K562 (cell line): Measurements from ENCODE around the gene EDEM2. TPM values are rescaled to one million over a fixed set of nuclear protein-coding genes. Genes with fewer than 3 reads are reported as not detected.

Experiments used
- CHCHD3 ChIP-seq: fragments of 250-450 bp; sonication (Bioruptor Pico); IDR thresholded peaks from 2 replicates; pipeline ENCODE4 v2.1.2; 2022; ENCODE audit warnings: mild to moderate bottlenecking
- ELF2 ChIP-seq: fragments of 250-450 bp; sonication (Bioruptor Pico); IDR thresholded peaks from 2 replicates; pipeline ENCODE4 v1.5.0; 2021; ENCODE audit warnings: mild to moderate bottlenecking
- FOXJ2 ChIP-seq: fragments of 200-800 bp; sonication (Bioruptor generic); IDR thresholded peaks from 2 replicates; pipeline ENCODE4 v1.6.1; 2016; ENCODE audit warnings: missing genetic modification characterization, missing compliant biosample characterization
- GATAD2B ChIP-seq: fragments of 450-650 bp; IDR thresholded peaks from 2 replicates; pipeline ENCODE4 v1.6.1; 2017; ENCODE audit warnings: mild to moderate bottlenecking, borderline replicate concordance
- KAT7 ChIP-seq: sonication (generic); formaldehyde crosslinking; IDR thresholded peaks from 2 replicates; pipeline ENCODE4 v1.8.0; 2022; ENCODE audit warnings: missing genetic modification reagents, mild to moderate bottlenecking, borderline replicate concordance
- KLF1 ChIP-seq: fragments of 450-650 bp; IDR thresholded peaks from 2 replicates; pipeline ENCODE4 v1.6.1; 2016; ENCODE audit warnings: missing genetic modification characterization, missing compliant biosample characterization
- MAFG ChIP-seq: fragments of 450-650 bp; conservative IDR thresholded peaks from 2 replicates; pipeline ENCODE4 v1.6.1; 2016; ENCODE audit warnings: missing genetic modification characterization, missing compliant biosample characterization
- MAZ ChIP-seq, 2 experiments: fragments of 450-650 bp in 1 of 2; sonication (generic) in 1 of 2; formaldehyde crosslinking; IDR thresholded peaks in 1 of 2; conservative IDR thresholded peaks in 1 of 2; 2 replicates each; pipeline versions ENCODE4 v1.4.0 to v1.5.0; 2020; ENCODE audit warnings: mild to moderate bottlenecking in 1 of 2, missing genetic modification reagents in 1 of 2
- NEUROD1 ChIP-seq: fragments of 150-350 bp; IDR thresholded peaks from 2 replicates; pipeline ENCODE4 v1.6.1; 2014; ENCODE audit warnings: borderline replicate concordance, low read length, low read depth; ENCODE audit not compliant: partially characterized antibody
- SOX6 ChIP-seq: fragments of 450-650 bp; IDR thresholded peaks from 2 replicates; pipeline ENCODE4 v1.6.1; 2014; ENCODE audit warnings: mild to moderate bottlenecking
- ZNF12 ChIP-seq: sonication (generic); formaldehyde crosslinking; IDR thresholded peaks from 2 replicates; pipeline ENCODE4 v1.4.0; 2020; ENCODE audit warnings: mild to moderate bottlenecking, missing genetic modification reagents
- ZNF79 ChIP-seq: fragments of 250-450 bp; sonication (Bioruptor Pico); IDR thresholded peaks from 2 replicates; pipeline ENCODE4 v1.4.0; 2020; ENCODE audit warnings: low read depth, mild to moderate bottlenecking, moderate library complexity
- polyA plus RNA-seq, 8 experiments: library from polyadenylated mRNA; depleted of rRNA in 4 of 8; stranded (reverse) in 5 of 8; unstranded in 3 of 8; fragments of >200 nt; fragmentation: Nextera tagmentation in 2 of 8; fragmentation: Illumina TruSeq in 1 of 8; extraction: Ambion mirVana in 2 of 8; extraction: Trizol in 1 of 8; gene quantifications; 2 replicates each; pipeline versions ENCODE4 v1.2.1 to v1.2.3, GENCODE V29; 2011 to 2014; ENCODE audit warnings: inconsistent platforms in 1 of 8, missing spikeins in 1 of 8
- total RNA-seq, 7 experiments: library from RNA; depleted of rRNA in 6 of 7; stranded (reverse); fragments of >200 nt in 6 of 7; fragmentation: Illumina TruSeq in 2 of 7; extraction: Trizol in 2 of 7; gene quantifications; 2 replicates each; pipeline versions ENCODE4 v1.2.1 to v1.2.3, GENCODE V29; 2011 to 2021; ENCODE audit warnings: low replicate concordance in 1 of 7
- TF ChIP-seq, protein P1 (sequence below), 2 experiments: fragments of 450-650 bp in 1 of 2; sonication (generic) in 1 of 2; formaldehyde crosslinking in 1 of 2; IDR thresholded peaks in 1 of 2; conservative IDR thresholded peaks in 1 of 2; 2 replicates each; pipeline versions ENCODE4 v1.6.1 to v1.8.1; 2016 to 2023; ENCODE audit warnings: mild to moderate bottlenecking in 2 of 2, moderate library complexity in 2 of 2, inconsistent platforms in 1 of 2, missing genetic modification reagents in 1 of 2
- TF ChIP-seq, protein P2 (sequence below), 2 experiments: fragments of 450-650 bp; IDR thresholded peaks; 2 replicates each; pipeline ENCODE4 v1.6.1; 2018; ENCODE audit warnings: mild to moderate bottlenecking in 2 of 2, low read depth in 1 of 2; ENCODE audit not compliant: partially characterized antibody in 2 of 2
- TF ChIP-seq, protein P3 (sequence below): fragments of 250-450 bp; sonication (Bioruptor Pico); IDR thresholded peaks from 2 replicates; pipeline ENCODE4 v1.5.0; 2021; ENCODE audit warnings: mild to moderate bottlenecking, moderate library complexity

The EDEM2 gene
- total and polyA plus RNA-seq, 9 of the 15 experiments (the other 6 are each of a cell fraction or from before 2014, with no cell fraction given) = 6.9 to 11.0 (median 9.7) TPM

DNA sequence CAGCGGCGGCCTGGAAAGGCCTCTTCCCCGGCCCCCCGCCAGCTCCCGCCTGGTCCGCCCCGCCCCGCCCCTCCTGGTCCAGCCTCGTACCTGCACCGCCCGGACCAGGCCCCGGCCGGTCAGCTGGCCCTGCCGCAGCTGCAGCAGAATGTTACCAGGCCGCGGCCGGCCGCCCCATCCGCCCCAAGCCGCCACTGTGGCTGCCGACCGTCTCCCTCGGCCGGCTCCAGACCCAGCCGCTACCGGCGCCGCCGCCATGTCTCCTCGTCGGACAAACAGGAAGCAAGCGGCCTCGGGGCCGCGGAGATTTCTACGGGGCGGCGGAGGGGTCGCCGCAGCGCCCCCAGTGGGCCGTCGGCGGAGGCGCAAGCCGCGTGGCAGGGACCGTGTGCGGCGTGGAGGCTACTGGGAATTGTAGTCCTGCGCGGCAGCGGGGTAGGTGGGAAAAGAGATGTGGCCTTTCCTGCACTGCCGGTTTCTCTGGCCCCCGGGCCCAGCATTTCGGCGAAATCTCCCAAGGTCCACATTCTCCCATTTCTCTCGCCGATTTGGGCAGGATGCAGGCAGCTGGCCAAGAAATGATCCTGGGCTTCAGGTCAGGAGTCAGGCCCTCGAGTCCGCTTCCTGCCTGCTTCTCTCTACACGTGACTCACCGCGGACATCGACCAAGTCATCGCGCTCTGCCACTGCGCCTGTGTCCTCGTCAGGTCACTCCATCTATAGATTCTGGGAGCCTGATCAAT, 54.4 kb downstream of the EDEM2 start, which contains the start of gene TRPC4AP (continued):
- TF ChIP-seq, protein P1, sequence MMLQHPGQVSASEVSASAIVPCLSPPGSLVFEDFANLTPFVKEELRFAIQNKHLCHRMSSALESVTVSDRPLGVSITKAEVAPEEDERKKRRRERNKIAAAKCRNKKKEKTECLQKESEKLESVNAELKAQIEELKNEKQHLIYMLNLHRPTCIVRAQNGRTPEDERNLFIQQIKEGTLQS (IDR thresholded peaks at IDR 0.05) = peak; percentile 26
- TF ChIP-seq, protein P1 (CRISPR knock-in tag; conservative IDR thresholded peaks at IDR 0.05) = peak; percentile 84
- TF ChIP-seq KAT7 (CRISPR knock-in tag) (no peak; the same call in 1 of the 2 replicates), ZNF79 (CRISPR knock-in tag) (no peak), MAFG (tag) (no peak; the same call in 1 of the 2 replicates), FOXJ2 (tag) (peak; percentile 21; the same call in 1 of the 2 replicates), CHCHD3 (CRISPR knock-in tag) (no peak), ZNF12 (no peak), NEUROD1 (peak; percentile 72), ELF2 (peak; percentile 86), SOX6 (0 out of 2 replicates have a peak, but pooled peaks have one; percentile 20), MAZ (CRISPR knock-in tag; conservative IDR thresholded peaks at IDR 0.05 in 1 of 2, IDR thresholded peaks at IDR 0.05 in 1 of 2) (peak; percentile 85 to 88), KLF1 (tag) (peak; percentile 59; the same call in 1 of the 2 replicates), GATAD2B (0 out of 2 replicates have a peak, but pooled peaks have one; percentile 49)
- TF ChIP-seq, protein P2, sequence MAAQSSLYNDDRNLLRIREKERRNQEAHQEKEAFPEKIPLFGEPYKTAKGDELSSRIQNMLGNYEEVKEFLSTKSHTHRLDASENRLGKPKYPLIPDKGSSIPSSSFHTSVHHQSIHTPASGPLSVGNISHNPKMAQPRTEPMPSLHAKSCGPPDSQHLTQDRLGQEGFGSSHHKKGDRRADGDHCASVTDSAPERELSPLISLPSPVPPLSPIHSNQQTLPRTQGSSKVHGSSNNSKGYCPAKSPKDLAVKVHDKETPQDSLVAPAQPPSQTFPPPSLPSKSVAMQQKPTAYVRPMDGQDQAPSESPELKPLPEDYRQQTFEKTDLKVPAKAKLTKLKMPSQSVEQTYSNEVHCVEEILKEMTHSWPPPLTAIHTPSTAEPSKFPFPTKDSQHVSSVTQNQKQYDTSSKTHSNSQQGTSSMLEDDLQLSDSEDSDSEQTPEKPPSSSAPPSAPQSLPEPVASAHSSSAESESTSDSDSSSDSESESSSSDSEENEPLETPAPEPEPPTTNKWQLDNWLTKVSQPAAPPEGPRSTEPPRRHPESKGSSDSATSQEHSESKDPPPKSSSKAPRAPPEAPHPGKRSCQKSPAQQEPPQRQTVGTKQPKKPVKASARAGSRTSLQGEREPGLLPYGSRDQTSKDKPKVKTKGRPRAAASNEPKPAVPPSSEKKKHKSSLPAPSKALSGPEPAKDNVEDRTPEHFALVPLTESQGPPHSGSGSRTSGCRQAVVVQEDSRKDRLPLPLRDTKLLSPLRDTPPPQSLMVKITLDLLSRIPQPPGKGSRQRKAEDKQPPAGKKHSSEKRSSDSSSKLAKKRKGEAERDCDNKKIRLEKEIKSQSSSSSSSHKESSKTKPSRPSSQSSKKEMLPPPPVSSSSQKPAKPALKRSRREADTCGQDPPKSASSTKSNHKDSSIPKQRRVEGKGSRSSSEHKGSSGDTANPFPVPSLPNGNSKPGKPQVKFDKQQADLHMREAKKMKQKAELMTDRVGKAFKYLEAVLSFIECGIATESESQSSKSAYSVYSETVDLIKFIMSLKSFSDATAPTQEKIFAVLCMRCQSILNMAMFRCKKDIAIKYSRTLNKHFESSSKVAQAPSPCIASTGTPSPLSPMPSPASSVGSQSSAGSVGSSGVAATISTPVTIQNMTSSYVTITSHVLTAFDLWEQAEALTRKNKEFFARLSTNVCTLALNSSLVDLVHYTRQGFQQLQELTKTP (IDR thresholded peaks at IDR 0.05; ENCODE audit: low read depth in 1 of 2, partially characterized antibody in 2 of 2) = peak in 1 of 2 experiments; percentile 90
- TF ChIP-seq, protein P3, sequence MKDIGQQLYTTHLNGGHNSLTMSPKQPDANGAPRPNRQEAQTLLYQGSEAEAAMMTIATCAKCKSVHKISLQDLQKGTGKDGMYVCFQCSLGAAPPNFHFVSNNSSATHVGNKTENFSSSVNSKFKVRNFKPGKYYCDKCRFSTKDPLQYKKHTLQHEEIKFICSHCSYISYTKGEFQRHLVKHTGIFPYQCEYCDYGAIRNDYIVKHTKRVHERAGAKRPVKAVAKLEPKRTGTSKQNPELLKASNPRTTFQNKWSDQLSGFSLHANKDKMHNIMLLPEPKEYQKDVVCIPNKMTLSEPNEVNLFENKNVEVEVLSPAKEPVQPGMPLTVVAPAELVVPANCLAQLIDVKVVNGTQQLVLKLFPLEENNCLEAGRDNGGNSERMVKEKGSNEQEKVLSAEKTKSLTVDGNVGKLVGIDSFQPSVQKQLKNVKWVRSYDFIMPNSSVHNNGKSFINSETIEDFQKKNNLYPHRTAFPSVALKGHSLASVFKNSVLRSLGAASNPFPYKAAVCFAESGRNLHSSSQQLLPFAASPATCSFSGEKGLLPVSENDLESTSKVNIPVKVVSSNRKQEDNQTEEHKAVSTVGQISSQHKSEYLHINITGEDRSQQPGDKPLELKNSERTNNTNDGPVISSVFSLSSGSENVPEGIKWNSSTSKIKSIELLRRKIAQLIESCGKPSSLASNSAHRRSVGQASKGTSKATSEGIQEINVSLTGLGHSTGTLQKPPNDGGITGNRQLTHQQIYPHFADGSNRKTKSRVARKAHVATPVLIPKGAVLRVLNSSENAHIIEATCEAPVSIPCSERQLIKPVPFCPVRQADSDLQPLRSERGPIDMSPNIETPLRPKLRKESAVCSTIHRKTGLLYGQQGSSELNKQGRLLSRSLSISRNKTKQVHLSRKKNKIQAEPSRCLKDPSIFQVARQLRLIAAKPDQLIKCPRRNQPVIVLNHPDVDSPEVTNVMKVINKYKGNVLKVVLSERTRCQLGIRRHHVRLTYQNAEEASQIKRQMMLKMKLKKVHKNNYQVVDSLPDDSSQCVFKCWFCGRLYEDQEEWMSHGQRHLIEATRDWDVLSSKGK = no peak
